Hematopoietic multipotent progenitor cell treated with erythropoietin and hydrocortisone succinate and interleukin-3 and kit ligand, for 8 days (in vitro differentiated cells): ENCODE data around the gene CRTC1.

Source experiments
- DNase-seq: peaks from one replicate; pipeline ENCODE4 v3.0.0-alpha.2; 2015

CRTC1 gene

DNA sequence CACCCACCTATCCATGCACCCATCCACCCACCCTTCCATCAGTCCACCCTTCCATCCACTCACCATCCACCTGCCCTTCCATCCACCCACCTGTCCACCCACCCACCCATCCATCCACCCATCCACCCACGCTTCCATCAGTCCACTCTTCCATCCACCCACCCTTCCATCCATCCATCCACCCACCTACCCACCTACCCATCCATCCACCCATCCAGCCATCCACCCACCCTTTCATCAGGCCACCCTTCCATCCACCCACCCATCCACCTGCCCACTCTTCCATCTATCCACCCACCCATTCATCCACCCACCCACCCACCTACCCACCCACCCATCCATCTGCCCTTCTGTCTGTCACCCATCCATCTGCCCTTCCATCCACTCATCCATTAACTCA lies 29.6 kb upstream of the CRTC1 start:
- no peak for DNase-seq

DNA sequence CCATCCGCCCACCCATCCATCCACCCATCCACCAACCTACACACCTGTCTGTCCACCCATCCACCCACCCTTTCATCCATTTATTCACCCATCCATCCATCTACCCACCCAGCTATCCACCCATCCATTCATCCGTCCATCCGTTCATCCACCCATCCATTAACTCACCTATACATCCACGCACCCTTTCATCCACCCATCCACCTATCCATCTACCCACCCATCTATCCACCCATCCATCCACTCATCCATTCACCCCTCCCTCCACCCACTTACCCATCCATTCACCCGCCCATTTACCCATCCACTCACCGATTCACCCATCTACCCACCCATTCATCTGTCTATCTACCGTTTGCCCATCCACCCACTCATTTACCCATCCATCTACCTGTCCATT lies 29.0 kb upstream of the CRTC1 start:
- no peak for DNase-seq

DNA sequence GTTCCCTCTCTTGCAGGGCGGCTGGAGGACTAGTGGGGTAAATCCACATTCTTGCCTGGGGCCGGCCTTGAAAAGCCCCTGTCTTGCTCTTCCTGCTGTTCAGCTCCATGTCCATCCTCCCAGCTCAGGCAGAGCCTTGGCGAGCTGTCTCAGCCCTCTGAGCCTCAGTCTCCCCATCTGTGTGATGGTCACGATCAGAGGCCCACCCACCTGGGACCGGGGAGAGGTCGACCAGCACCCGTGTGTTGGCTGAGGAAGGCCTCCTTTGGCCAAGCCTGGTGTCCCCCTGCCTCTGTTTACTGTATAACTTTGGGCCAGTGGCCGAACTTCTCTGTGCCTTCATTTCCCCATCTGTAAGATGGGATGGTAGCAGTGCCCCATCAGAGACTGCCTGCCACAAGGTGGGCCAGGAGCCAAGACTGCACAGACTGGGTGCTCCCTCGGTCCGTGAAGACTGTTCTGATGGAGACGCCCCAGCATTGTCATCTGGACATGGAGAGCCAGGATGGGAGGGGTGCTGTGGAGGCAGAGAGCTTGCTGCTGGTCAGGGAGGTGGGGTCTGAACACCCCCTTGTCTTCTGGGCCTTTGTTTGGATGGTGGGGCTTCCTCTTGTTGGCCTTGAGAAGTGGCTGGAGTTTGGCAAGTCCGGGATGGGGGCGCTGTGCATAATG lies 28.2 kb upstream of the CRTC1 start:
- no peak for DNase-seq

DNA sequence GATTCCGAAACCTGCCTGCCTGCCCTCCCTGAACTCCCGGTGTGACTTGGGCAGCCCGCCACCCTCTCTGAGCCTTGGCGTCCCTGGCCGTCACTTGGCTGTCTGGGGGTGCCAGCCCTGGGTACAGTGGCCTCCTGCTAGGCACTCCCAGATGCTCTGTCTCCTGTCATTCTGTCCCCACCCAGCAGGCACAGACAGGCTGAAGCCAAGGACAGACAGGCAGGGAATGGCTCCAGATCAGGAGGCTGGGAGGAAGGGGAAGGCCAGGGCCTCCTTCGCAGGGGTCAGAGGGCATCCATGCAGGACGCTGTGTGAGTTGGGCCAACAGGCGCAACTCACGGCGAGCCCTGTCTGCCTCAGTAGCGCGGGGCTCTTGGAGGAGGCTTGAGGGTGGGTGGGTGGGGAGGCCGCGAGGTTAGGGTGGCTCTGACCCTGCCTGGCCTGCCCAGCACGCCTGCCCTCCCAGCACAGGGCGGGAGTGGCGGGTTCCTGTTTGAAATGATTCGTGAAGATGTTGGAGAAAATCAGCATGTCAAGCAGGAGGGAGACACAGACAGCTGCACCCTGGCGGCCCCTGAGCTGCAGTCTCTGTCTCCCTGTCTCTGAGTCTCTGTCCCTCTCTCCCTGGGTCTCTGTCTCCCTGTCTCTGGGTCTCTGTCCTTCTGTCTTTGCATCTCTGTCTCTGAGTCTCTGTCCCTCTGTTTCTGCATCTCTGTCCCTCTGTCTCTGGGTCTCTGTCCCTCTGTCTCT lies 27.0 kb upstream of the CRTC1 start:
- DNase-seq: no peak

DNA sequence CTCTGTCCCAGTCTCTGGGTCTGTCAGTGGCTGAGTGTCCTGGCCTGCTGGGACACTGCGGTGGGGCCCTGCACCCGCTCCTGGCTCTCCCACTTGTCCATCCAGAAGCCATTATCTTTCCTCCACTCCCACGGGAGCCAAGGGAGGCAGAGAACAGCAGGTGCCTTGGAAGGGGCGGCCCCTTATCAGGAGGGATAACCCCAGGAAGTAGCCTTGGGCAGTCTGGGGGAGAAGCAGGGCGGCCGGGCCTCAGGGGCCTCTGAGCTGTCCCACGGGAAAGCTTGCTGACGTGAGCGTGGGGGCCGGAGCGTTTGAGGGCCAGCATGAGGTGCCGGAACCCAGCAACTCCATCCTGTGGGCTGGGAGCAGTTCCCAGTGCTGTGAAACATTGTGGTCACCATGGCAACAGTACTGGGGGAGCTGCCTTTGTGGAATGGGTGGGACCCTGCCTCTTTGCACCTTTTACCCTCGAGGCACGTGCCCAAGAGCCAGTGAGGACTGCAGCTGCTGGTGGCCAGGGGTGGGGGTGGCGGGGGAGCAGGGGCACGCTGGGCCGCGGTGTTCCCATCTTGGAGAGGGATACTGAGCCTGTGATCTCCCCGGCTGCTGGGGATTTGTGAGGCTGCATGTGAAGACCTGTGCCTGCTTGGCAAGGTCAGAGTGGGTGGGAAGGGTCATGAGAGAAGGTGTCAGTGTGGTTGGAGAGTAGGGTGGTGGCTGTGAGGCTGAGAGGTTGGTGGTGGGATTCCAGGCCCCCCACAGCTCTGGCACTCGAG lies 25.7 kb upstream of the CRTC1 start:
- no peak for DNase-seq

DNA sequence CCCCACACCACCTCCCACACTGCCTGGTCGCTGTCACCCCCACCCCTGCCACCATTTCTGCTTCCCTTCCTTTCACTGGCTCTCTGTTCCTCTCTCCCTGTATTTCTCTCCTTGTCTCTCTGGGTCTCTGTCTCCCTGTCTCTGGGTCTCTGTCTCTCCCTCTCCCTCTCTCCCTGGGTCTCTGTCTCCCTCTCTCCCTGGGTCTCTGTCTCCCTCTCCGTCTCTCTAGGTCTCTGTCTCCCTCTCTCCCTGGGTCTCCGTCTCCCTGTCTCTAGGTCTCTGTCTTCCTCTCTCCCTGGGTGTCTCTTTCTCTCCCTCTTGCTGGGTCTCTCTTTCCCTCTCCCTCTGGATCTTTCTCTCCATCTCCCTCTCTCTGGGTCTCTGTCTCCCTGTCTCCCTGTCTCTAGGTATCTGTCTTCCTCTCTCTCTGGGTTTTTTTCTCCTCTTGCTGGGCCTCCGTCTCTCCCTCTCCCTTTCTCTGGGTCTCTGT lies 25.1 kb upstream of the CRTC1 start:
- DNase-seq: no peak

DNA sequence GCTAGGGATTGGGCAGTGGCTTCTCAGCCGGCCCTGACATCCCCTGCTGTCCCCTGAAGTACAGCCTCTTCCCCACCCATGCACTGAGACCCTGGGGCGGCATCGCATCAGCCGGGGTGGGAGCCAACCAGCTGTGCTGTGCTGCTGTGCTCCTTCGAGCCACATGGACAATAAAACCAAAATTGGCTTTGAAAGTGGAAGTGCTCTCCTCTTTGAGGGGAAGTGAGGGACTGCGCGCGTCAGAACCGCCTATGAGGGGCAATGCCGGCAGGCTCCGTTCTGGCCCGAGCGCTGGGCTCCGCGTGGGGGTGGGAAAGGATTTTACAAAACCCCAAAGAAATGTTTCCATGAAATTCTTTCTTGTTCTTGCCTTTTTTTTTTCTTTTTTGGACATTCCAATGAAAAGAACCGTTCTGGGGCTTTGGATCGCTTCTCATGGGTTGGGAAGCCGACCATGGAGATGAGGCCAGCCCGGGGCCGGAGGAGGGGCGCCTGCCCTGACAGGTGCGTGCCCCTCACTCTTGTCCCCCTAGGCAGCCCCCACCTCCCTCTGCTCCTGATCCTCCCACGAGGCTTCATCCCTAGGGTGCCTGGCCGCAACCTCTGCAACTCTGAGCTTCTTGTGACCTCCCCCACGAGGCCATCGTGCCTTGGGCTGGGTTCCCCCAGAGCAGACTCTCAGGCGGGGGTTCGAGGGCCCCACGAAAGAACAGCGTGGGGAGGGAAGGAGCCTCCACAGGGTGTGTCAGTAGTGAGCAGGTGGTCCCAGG lies 24.0 kb upstream of the CRTC1 start:
- no peak for DNase-seq

DNA sequence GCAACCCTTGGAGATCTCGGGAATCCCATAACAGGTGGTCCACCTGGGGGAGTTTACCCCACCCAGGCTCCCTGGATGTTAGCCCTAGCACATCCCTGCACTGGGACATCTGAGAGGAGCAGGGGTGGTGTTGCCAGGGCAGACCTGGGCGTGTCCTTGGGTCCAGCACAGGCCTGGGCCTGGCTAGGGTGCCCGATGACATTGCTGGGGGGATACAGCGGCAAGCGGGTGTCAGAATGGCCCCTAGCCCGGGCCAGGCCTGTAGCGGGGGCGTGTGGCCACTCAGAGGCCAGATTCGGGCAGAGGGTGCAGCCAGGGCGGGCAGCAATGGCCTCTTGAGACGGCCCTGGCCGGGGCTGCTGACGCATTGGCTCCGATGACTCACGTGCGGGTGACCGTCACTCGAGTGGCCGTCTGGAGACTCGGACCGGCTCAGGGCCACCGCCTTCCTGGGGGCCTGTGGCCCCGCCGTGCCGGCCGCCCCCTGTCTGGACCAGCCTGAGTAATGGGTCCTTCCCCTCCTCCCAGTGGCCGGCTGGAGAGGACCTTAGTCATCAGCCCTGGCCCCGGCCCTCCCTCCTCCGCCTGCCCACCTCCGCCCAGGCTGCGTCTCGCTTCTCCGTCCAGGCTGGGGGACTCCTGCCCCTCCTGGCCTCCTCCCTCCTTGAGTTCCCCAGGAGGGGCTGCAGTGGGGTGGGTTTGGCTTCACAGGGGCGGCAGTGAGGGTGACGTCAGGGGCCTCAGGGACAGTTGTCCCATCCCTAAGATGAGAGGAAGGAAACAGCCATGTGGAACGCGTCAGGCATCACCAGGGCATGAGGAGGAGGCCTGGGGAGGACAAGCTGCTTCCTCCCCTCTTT lies 23.2 kb upstream of the CRTC1 start:
- DNase-seq: no peak

DNA sequence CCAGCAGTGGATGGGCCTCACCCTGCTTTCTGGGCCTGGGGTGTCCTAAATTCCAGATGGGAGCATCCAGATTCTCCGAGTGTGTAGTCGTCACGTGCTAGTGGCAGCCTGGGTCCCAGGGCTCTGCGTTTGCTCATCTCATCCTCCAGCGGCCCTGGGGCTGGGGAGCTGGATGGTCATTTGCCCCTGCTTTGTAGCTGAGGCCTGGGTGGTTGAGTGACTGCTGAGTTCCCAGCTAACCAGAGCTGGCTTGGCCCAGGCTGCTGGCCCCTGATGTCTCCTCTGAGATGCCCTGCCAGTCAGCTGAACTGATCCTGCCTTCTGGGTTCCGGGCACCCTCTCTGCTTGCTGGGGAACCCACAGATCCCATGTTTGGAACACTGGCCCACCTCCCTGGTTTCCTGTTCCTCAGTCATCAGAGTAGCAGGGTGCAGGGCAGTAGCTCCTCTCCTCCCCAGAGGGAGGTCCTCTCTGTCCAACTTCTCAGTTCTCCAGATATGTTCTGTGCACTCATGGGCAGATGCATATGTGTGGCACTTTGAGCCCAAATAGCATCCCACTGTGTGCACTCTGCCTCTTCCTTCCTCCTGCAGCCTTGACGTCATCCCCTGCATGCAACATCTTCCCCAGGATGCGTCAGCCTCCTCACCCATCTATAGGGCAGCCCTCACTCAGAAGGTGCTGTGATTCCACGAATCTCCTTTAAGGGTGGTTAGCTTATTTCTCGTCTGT lies 22.4 kb upstream of the CRTC1 start:
- DNase-seq: no peak

DNA sequence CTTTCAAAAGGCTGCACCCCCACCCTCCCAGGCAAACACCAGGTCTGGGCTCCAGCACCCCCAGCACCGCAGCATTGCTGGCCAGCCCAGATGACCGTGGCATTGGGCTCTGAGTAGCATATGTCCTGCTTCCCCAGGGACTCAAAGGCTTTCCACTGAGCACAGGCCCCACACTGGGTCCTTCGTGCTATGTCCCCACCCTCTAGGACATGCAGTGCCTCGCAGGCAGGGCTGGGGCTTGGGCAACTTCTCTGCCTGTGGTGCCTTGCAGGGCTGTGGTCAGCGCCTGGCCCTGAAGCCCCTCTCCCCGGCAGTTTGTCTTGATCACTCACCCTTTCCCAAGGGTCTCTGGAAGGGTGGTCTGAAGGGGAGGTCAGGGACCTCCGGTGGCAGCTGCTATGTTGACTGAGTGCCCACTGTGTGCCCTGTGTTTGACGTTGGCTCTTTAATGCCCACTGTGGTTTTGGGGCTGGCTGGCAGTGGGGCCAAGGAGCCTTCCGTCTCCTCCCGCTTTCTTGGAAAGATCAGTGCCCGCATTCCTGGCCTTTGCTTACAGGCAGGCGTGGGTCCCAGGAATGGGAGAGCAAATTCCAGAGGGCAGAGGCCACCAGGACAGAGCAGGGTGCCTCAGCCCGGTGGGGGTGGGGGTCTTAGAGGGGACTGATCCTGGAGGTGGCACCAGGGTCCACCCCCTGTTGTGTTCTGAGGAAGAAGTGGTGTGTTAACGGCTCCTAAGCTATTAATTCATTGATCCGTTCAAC lies 20.3 kb upstream of the CRTC1 start:
- DNase-seq: no peak

DNA sequence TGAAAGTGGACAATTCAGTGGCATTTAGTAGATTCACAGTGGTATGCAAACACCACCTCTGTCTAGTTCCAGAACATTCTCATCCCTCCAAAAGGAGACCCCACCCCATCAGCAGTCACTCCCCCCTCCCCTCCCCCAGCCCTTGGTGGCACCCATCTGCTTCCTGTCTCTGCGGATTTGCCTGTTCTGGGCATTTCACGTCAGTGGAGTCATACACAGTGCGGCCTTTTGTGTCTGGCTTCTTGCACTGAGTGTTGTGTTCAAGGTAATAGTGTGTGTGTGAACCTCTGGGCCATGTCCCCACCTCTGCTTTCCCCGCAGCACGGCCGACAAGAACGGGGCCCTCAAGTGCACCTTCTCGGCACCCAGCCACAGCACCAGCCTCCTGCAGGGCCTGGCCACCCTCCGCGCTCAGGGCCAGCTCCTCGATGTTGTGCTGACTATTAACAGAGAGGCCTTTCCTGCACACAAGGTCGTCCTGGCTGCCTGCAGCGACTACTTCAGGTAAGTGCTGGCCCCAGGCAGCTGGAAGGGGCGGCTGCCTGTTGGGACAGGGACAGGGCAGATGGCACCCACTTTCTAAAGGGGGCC lies 19.4 kb upstream of the CRTC1 start:
- DNase-seq: no peak

DNA sequence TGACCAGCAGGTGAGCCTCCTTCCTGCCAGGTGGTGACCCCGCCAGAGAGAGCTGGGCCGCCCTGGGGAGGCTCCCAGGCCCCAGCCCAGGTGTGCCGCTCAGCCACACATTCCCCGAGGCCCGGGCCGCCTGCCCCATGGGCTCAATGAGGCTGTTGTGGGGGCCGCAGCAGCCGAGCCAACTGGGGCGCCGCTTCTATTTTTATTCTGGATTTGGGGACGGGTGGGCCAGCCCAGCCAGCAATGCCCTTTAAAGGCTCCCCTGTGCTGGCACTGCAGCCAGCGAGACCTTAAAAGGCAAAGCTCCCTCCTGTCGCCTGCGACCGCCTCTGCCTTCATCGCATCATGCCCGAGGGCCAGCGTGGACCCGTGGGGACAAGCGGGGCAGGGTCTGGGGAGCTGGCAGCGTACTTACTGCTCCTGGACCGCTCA lies 17.7 kb upstream of the CRTC1 start:
- no peak for DNase-seq

DNA sequence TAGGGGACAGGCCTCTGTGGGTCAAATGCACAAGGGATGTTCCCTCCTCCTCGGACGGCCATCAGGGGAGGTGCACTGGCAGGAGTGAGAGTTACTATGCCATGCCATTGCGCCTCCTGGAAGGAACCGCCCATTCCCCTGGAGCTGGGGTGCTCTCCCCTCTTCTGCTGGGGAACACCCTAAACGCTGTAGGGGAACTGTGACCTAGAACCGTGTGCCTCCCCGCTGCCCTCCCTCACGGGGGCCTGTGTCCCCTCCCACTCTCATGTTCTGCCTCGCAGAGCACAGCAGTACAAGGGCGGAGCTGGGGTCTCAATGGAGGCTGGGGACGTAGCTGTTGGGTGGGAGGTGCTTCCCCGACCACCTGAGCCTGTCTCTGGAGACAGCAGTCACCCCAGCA lies 17.2 kb upstream of the CRTC1 start:
- no peak for DNase-seq

DNA sequence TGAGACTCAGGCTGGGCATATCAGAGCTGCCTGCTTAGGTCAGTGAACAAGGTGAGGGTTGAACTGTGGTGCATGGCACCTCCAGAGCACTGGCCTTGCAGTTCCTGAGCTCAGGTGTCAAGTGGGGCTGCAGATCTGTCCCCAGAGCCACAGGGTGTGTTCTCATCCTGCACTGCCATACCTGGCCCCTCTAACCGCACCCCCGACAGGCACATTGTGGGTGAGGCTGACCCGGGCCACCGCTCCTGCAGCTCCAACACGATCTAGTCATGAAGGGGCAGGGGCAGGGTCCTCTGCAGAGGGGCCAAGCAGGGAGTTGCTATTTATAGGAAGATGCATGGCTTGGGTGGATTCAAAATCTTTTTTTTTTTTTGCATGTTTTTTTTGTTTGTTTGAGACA lies 16.7 kb upstream of the CRTC1 start:
- no peak for DNase-seq

DNA sequence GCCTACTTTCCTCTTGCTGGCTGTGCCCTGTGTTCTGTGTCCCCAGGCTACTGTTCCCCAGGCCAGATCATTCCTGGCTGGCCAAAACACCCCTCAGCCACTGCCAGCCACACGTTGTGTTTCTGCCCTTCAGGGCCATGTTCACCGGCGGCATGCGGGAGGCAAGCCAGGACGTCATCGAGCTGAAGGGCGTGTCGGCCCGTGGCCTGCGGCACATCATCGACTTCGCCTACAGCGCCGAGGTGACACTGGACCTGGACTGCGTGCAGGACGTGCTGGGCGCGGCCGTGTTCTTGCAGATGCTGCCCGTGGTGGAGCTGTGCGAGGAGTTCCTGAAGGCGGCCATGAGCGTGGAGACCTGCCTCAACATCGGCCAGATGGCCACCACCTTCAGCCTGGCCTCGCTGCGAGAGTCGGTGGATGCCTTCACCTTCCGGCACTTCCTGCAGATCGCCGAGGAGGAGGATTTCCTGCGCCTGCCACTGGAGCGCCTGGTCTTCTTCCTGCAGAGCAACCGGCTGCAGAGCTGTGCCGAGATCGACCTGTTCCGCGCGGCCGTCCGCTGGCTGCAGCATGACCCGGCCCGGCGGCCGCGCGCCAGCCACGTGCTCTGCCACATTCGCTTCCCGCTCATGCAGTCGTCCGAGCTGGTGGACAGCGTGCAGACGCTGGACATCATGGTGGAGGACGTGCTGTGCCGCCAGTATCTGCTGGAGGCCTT lies 15.8 kb upstream of the CRTC1 start:
- no peak for DNase-seq

DNA sequence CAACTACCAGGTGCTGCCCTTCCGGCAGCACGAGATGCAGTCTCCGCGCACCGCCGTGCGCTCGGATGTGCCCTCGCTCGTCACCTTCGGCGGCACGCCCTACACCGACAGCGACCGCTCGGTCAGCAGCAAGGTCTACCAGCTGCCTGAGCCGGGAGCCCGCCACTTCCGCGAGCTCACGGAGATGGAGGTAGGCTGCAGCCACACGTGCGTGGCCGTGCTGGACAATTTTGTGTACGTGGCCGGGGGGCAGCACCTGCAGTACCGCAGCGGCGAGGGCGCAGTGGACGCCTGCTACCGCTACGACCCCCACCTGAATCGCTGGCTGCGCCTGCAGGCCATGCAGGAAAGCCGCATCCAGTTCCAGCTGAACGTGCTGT lies 15.2 kb upstream of the CRTC1 start:
- DNase-seq: no peak

DNA sequence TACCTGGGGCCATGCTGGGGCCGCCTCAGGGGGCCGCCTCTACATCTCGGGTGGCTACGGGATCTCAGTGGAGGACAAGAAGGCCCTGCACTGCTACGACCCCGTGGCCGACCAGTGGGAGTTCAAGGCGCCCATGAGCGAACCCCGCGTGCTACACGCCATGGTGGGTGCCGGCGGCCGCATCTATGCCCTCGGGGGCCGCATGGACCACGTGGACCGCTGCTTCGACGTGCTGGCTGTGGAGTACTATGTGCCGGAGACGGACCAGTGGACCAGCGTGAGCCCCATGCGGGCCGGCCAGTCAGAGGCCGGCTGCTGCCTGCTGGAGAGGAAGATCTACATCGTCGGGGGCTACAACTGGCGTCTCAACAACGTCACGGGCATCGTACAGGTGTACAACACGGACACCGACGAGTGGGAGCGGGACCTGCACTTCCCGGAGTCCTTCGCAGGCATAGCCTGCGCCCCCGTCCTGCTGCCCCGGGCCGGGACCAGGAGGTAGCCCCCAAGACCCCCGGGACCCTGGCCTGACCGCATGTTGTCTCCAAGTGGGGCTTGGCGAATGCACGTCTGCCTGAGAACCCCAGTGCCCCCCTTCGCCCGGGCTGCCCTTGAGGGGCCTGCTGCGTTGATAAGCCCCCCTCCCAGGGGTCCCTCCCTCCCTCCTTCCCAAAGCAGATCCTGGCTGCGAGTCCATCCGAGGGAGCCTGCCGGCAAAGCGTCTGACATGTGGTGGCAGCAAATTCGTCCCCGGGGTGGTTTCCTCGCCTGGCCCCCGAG lies 14.5 kb upstream of the CRTC1 start:
- no peak for DNase-seq

DNA sequence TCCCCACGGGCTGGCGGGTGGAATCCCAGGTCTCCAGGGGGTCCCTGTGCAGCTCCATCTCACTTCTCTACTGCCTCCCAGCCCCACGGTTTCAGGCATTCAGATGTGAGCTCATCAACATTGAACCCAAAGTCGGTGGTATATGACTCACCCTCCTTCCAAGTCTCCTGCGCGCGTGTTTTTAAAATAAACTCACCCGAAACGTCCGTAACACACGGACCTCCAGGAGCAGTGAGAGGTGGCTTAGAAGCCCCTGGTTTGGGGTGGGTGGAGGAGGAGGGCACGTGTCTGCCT lies 14.0 kb upstream of the CRTC1 start:
- DNase-seq: no peak

DNA sequence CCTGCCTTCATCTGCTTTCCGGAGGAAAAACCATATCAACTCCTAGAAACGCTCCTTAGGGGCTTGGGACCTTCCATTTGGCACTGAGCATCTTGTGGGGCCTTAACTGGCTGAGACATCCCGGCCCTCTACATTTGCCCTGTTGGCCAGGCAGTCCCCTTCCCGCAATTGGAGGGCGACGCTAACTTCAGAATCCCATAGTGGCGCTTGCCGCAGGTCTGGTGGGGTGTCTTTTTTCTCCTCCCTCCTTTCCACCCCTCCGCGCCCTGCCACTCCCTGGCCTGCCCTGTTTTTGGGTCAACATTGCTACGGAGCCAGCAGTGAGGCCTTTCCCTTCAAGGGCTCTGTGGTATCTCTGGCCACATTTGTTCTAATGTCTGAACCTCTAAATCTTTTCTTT lies 13.6 kb upstream of the CRTC1 start:
- DNase-seq: no peak
